K562 (cell line): ENCODE measurements around the gene LAX1. TPM values are rescaled to one million over a fixed set of nuclear protein-coding genes. Genes with fewer than 3 reads are reported as not detected.

ENCODE experiments used
- REST ChIP-seq, 2 experiments: fragments of 450-650 bp; formaldehyde crosslinking in 1 of 2; IDR thresholded peaks; 2 replicates each; pipeline versions ENCODE4 v1.4.0 to v1.6.1; 2014 to 2020; ENCODE audit warnings: mild to moderate bottlenecking in 2 of 2, borderline replicate concordance in 1 of 2, low read depth in 1 of 2
- polyA plus RNA-seq, 8 experiments: library from polyadenylated mRNA; depleted of rRNA in 4 of 8; stranded (reverse) in 5 of 8; unstranded in 3 of 8; fragments of >200 nt; fragmentation: Nextera tagmentation in 2 of 8; fragmentation: Illumina TruSeq in 1 of 8; extraction: Ambion mirVana in 2 of 8; extraction: Trizol in 1 of 8; gene quantifications; 2 replicates each; pipeline versions ENCODE4 v1.2.1 to v1.2.3, GENCODE V29; 2011 to 2014; ENCODE audit warnings: inconsistent platforms in 1 of 8, missing spikeins in 1 of 8
- total RNA-seq, 7 experiments: library from RNA; depleted of rRNA in 6 of 7; stranded (reverse); fragments of >200 nt in 6 of 7; fragmentation: Illumina TruSeq in 2 of 7; extraction: Trizol in 2 of 7; gene quantifications; 2 replicates each; pipeline versions ENCODE4 v1.2.1 to v1.2.3, GENCODE V29; 2011 to 2021; ENCODE audit warnings: low replicate concordance in 1 of 7

Gene LAX1
- total and polyA plus RNA-seq, 9 of the 15 experiments (the other 6 are each of a cell fraction or from before 2014, with no cell fraction given): not detected

GRCh38 chr1:203797216-203797615 lies 32.2 kb downstream of the LAX1 start (continued):
- TF ChIP-seq REST (IDR thresholded peaks at IDR 0.05; ENCODE audit: borderline replicate concordance): no peak
- TF ChIP-seq REST (CRISPR knock-in tag; IDR thresholded peaks at IDR 0.05; ENCODE audit: low read depth): no peak
